B cell (primary cell): ENCODE measurements around the gene HSPA12A. TPM values are rescaled to one million over a fixed set of nuclear protein-coding genes. Genes with fewer than 3 reads are reported as not detected.

Experiments
- ATAC-seq: fragments of 200-7000 bp; cut with Tn5 transposase; one replicate; pipeline ENCODE4 v1.10.0; 2021; ENCODE audit warnings: low read depth, mild to moderate bottlenecking, moderate number of reproducible peaks, moderate library complexity
- CTCF ChIA-PET: fragments of 350-600 bp; sonication (Branson Sonifier 250); formaldehyde crosslinking; loops from one replicate; lab custom pipeline; 2021; ENCODE audit warnings: antibody characterized with exemption, inconsistent platforms; lab: Charles Lee
- POLR2A ChIA-PET: fragments of 350-600 bp; sonication (Branson Sonifier 250); formaldehyde crosslinking; loops from one replicate; lab custom pipeline; 2021; ENCODE audit warnings: antibody characterized with exemption; lab: Charles Lee
- DNase-seq: peaks from one replicate; pipeline ENCODE4 v3.0.0; 2013
- H2AFZ ChIP-seq: 2 replicates; pipeline ENCODE4 v1.6.1; 2012; ENCODE audit warnings: mild to moderate bottlenecking, low read depth, low read length; ENCODE audit not compliant: insufficient read depth, poor library complexity, severe bottlenecking
- H3K27ac ChIP-seq, 2 donors: 1 replicate in 1 of 2; 2 replicates in 1 of 2; pipeline ENCODE4 v1.5.1; 2012 to 2013; ENCODE audit warnings: low read length in 2 of 2, mild to moderate bottlenecking in 2 of 2, moderate library complexity in 1 of 2
- H3K27me3 ChIP-seq, 4 experiments: fragments of 200-600 bp in 1 of 4; sonication (generic) in 1 of 4; replicated peaks in 1 of 4; 1 replicate in 2 of 4; 2 replicates in 2 of 4; pipeline versions ENCODE4 v1.6.1 to v1.7.0; 2013 to 2016; ENCODE audit warnings: low read length in 3 of 4, mild to moderate bottlenecking in 2 of 4, mixed read lengths in 1 of 4, moderate library complexity in 1 of 4; ENCODE audit not compliant: insufficient read depth in 4 of 4, control insufficient read depth in 3 of 4; ENCODE audit errors: control extremely low read depth in 1 of 4
- H3K36me3 ChIP-seq, 2 experiments: replicated peaks in 1 of 2; 1 replicate in 1 of 2; 2 replicates in 1 of 2; pipeline versions ENCODE4 v1.6.1 to v1.7.1; 2013; ENCODE audit warnings: low read length in 1 of 2; ENCODE audit not compliant: insufficient read depth in 2 of 2, control insufficient read depth in 1 of 2; ENCODE audit errors: control extremely low read depth in 1 of 2, extremely low read depth in 1 of 2
- H3K4me1 ChIP-seq, 2 donors: fragments of 200-600 bp in 1 of 2; sonication (generic) in 1 of 2; 1 replicate in 1 of 2; 2 replicates in 1 of 2; pipeline versions ENCODE4 v1.5.1 to v1.6.1; 2013 to 2017; ENCODE audit warnings: low read length in 2 of 2; ENCODE audit not compliant: control insufficient read depth in 2 of 2, insufficient read depth in 2 of 2
- H3K4me2 ChIP-seq: replicated peaks from 2 replicates; pipeline ENCODE3; 2012; ENCODE audit warnings: mild to moderate bottlenecking, low read depth, low read length; ENCODE audit not compliant: poor library complexity, severe bottlenecking
- H3K4me3 ChIP-seq, 5 experiments: fragments of 200-600 bp in 1 of 5; sonication (generic) in 1 of 5; 1 replicate in 3 of 5; 2 replicates in 2 of 5; pipeline versions ENCODE4 v1.5.1 to v1.7.0; 2011 to 2016; ENCODE audit warnings: low read length in 4 of 5, mild to moderate bottlenecking in 4 of 5, low read depth in 2 of 5, control low read depth in 1 of 5, moderate library complexity in 1 of 5; ENCODE audit not compliant: insufficient read depth in 1 of 5; ENCODE audit errors: control extremely low read depth in 1 of 5, extremely low read depth in 1 of 5
- H3K79me2 ChIP-seq: fragments of 200-600 bp; sonication (generic); one replicate; pipeline ENCODE4 v1.6.0; 2016; ENCODE audit warnings: low read length; ENCODE audit not compliant: control insufficient read depth, insufficient read depth
- H3K9ac ChIP-seq: fragments of 200-600 bp; sonication (generic); 2 replicates; pipeline ENCODE4 v1.6.1; 2017; ENCODE audit warnings: mild to moderate bottlenecking, low read length, moderate library complexity
- H3K9me3 ChIP-seq, 3 donors: one replicate each; pipeline versions ENCODE4 v1.6.1 to v1.7.1; 2013; ENCODE audit warnings: low read length in 2 of 3; ENCODE audit not compliant: control insufficient read depth in 2 of 3, insufficient read depth in 1 of 3; ENCODE audit errors: control extremely low read depth in 1 of 3
- H4K20me1 ChIP-seq: 2 replicates; pipeline ENCODE4 v1.6.0; 2012; ENCODE audit warnings: mild to moderate bottlenecking, low read length; ENCODE audit not compliant: insufficient read depth, control insufficient read depth, poor library complexity, severe bottlenecking
- H3K27ac Mint-ChIP-seq: one replicate; pipeline ENCODE4 v1.8.0; 2021; ENCODE audit warnings: mixed read lengths
- H3K27me3 Mint-ChIP-seq: one replicate; pipeline ENCODE4 v1.8.0; 2021; ENCODE audit warnings: mixed read lengths
- H3K4me1 Mint-ChIP-seq: one replicate; pipeline ENCODE4 v1.8.0; 2021; ENCODE audit warnings: mixed read lengths
- H3K4me3 Mint-ChIP-seq: one replicate; pipeline ENCODE4 v1.8.0; 2021; ENCODE audit warnings: mixed read lengths
- H3K9me3 Mint-ChIP-seq: one replicate; pipeline ENCODE4 v1.8.0; 2022; ENCODE audit warnings: mixed read lengths; ENCODE audit not compliant: insufficient read depth
- EZH2 ChIP-seq: IDR thresholded peaks from 2 replicates; pipeline ENCODE4 v1.6.1; 2012; ENCODE audit warnings: borderline replicate concordance, low read depth, mild to moderate bottlenecking, moderate library complexity, low read length; ENCODE audit not compliant: insufficient read depth, poor library complexity, severe bottlenecking
- WGBS: methylation state at CpG from one replicate; pipeline ENCODE4 v1.1.5; 2013; ENCODE audit warnings: missing lambda C conversion rate; ENCODE audit not compliant: insufficient coverage; 5-methylcytosine and 5-hydroxymethylcytosine counted together
- intact Hi-C: fragments of 100-400 bp; cut with micrococcal nuclease; formaldehyde crosslinking; loops from one replicate; pipeline ENCODE4 v1.10.0; 2022
- polyA plus RNA-seq: library from polyadenylated mRNA; depleted of rRNA; stranded (reverse); fragments of >200 nt; gene quantifications from 2 replicates; pipeline ENCODE4 v1.2.3, GENCODE V29; 2012
- total RNA-seq, 2 donors: library from RNA; stranded (reverse); fragments of 120-200 nt in 1 of 2; gene quantifications; 1 replicate in 1 of 2; 2 replicates in 1 of 2; pipeline versions ENCODE4 v1.2.3 to v1.2.4, GENCODE V29; 2013 to 2022
- TF ChIP-seq, protein P1 (sequence below): fragments of 200-600 bp; IDR thresholded peaks from one replicate; pipeline ENCODE4 v1.8.0; 2022; ENCODE audit warnings: antibody characterized with exemption, mild to moderate bottlenecking

The HSPA12A gene
- total and polyA plus RNA-seq, 2 donors (not counting 1 experiment from before 2014, with no cell fraction given): 2.1 to 17.7 TPM

GRCh38 chr10:116728526-116729096 lies 13.8 kb downstream of the HSPA12A start:
- no peak overlapping the region for H3K4me3 Mint-ChIP-seq
- no peaks in the 10 kb centered on the region for H3K36me3 ChIP-seq
- H3K27ac Mint-ChIP-seq: no peak overlapping the region
- H3K9me3 ChIP-seq: peaks cover 0 to 6% (median 0%) of the 10 kb centered on the region in 3 donors
- H2AFZ ChIP-seq: no peak overlapping the region
- CTCF ChIA-PET: no interaction called here
- WGBS: 75% methylated on average over 4 of the region's 5 CpGs
- H3K4me1 Mint-ChIP-seq: no peaks in the 10 kb centered on the region
- no peaks in the 10 kb centered on the region for H4K20me1 ChIP-seq
- no peak overlapping the region for H3K4me2 ChIP-seq
- intact Hi-C loops: no loop called here
- no peaks in the 10 kb centered on the region for H3K9me3 Mint-ChIP-seq
- TF ChIP-seq EZH2: no peak
- TF ChIP-seq, protein P1, sequence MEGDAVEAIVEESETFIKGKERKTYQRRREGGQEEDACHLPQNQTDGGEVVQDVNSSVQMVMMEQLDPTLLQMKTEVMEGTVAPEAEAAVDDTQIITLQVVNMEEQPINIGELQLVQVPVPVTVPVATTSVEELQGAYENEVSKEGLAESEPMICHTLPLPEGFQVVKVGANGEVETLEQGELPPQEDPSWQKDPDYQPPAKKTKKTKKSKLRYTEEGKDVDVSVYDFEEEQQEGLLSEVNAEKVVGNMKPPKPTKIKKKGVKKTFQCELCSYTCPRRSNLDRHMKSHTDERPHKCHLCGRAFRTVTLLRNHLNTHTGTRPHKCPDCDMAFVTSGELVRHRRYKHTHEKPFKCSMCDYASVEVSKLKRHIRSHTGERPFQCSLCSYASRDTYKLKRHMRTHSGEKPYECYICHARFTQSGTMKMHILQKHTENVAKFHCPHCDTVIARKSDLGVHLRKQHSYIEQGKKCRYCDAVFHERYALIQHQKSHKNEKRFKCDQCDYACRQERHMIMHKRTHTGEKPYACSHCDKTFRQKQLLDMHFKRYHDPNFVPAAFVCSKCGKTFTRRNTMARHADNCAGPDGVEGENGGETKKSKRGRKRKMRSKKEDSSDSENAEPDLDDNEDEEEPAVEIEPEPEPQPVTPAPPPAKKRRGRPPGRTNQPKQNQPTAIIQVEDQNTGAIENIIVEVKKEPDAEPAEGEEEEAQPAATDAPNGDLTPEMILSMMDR: no peak
- H3K4me3 ChIP-seq: no peak overlapping the region
- H3K4me1 ChIP-seq: no peaks in the 10 kb centered on the region
- peaks cover 8% of the 10 kb centered on the region for H3K27me3 Mint-ChIP-seq
- ATAC-seq: no peak
- peaks cover 0 to 3% (median 1%) of the 10 kb centered on the region in 4 experiments for H3K27me3 ChIP-seq
- H3K27ac ChIP-seq: no peak overlapping the region
- DNase-seq: no peak
- no peak overlapping the region for H3K9ac ChIP-seq
- H3K79me2 ChIP-seq: no peaks in the 10 kb centered on the region
- POLR2A ChIA-PET: no interaction called here

- no peak overlapping the region for H3K27ac Mint-ChIP-seq
- Histone ChIP-seq H3K27me3 (peaks cover 0 to 3% (median 1%) of the 10 kb centered on the region in 4 experiments), H3K79me2 (no peaks in the 10 kb centered on the region), H4K20me1 (no peaks in the 10 kb centered on the region), H3K9ac (no peak overlapping the region), H3K4me3 (no peak overlapping the region), H3K4me1 (no peaks in the 10 kb centered on the region), H2AFZ (no peak overlapping the region), H3K27ac (no peak overlapping the region), H3K36me3 (no peaks in the 10 kb centered on the region), H3K4me2 (no peak overlapping the region), H3K9me3 (peaks cover 0 to 5% (median 0%) of the 10 kb centered on the region in 3 donors)
- H3K4me1 Mint-ChIP-seq: no peaks in the 10 kb centered on the region
- POLR2A ChIA-PET: no interaction called here
- no peak for TF ChIP-seq EZH2
- TF ChIP-seq, protein P1: no peak
- 77% methylated on average over 14 of the region's 15 CpGs for WGBS
- CTCF ChIA-PET: no interaction called here
- intact Hi-C loops: no loop called here
- H3K9me3 Mint-ChIP-seq: no peaks in the 10 kb centered on the region
- H3K27me3 Mint-ChIP-seq: peaks cover 3% of the 10 kb centered on the region
- ATAC-seq: no peak
- no peak for DNase-seq
- no peak overlapping the region for H3K4me3 Mint-ChIP-seq
Measured at GRCh38 chr10:116723428-116724281, 18.7 kb downstream of the HSPA12A start.
